Esophagus squamous epithelium (tissue), 5 donors: ENCODE results near the gene BRD9. TPM values are rescaled to one million over a fixed set of nuclear protein-coding genes. Genes with fewer than 3 reads are reported as not detected.
"Not testable (repeated sequence)": the region's sequence is repeated elsewhere in the genome, so short reads cannot be mapped to it uniquely, and the experiment has no call there.

Source experiments
- DNase-seq: peaks from one replicate; lab custom pipeline; 2025; lab: John Stamatoyannopoulos, UW
- H3K27ac ChIP-seq, 4 donors: fragments of 200-600 bp; sonication (generic); one replicate each; pipeline ENCODE4 v1.5.1; 2016 to 2019; ENCODE audit warnings: mild to moderate bottlenecking in 1 of 4
- H3K27me3 ChIP-seq, 4 donors: fragments of 200-600 bp; sonication (generic); 1 replicate in 3 of 4; 2 replicates in 1 of 4; pipeline versions ENCODE4 v1.5.1 to v1.6.0; 2017 to 2021; ENCODE audit warnings: antibody characterized with exemption in 1 of 4
- H3K36me3 ChIP-seq, 3 donors: fragments of 200-600 bp; sonication (generic); one replicate each; pipeline ENCODE4 v1.5.1; 2016 to 2019
- H3K4me1 ChIP-seq, 3 donors: fragments of 200-600 bp; sonication (generic); one replicate each; pipeline ENCODE4 v1.5.1; 2017 to 2019
- H3K4me3 ChIP-seq, 4 donors: fragments of 200-600 bp; sonication (generic); 1 replicate in 3 of 4; 2 replicates in 1 of 4; pipeline ENCODE4 v1.5.1; 2016 to 2019; ENCODE audit warnings: mild to moderate bottlenecking in 2 of 4, moderate library complexity in 1 of 4
- H3K9me3 ChIP-seq, 3 donors: fragments of 200-600 bp; sonication (generic); one replicate each; pipeline ENCODE4 v1.5.1; 2016 to 2019
- CTCF ChIP-seq, 6 experiments: fragments of 450-650 bp in 4 of 6; fragments of 200-600 bp in 2 of 6; sonication (generic) in 2 of 6; IDR thresholded peaks; one replicate each; pipeline ENCODE4 v1.5.1; 2016 to 2019; ENCODE audit warnings: antibody characterized with exemption in 6 of 6, mild to moderate bottlenecking in 4 of 6, moderate library complexity in 4 of 6
- POLR2A ChIP-seq, 4 donors: fragments of 450-650 bp; IDR thresholded peaks; one replicate each; pipeline ENCODE4 v1.6.1; 2017; ENCODE audit warnings: antibody characterized with exemption in 4 of 4, mild to moderate bottlenecking in 4 of 4, moderate library complexity in 3 of 4
- WGBS, 2 donors: methylation state at CpG; one replicate each; pipeline ENCODE4 v1.1.5; 2018; 5-methylcytosine and 5-hydroxymethylcytosine counted together
- intact Hi-C: fragments of 100-400 bp; cut with DNase I; formaldehyde crosslinking; loops from one replicate; pipeline ENCODE4 v1.15.0; 2022
- total RNA-seq, 4 donors: library from RNA; depleted of rRNA; stranded (reverse); fragments of >200 nt; gene quantifications; one replicate each; pipeline ENCODE4 v1.1.0, GENCODE V29; 2016
- donor health status: DM: yes; HTN: yes; CAD: no.

BRD9 gene
- total RNA-seq, 4 donors from 2014 or later = 16.1 to 35.7 (median 22.3) TPM

- no peak overlapping the region for H3K27ac ChIP-seq
- peaks cover 34 to 82% (median 59%) of the 10 kb centered on the region in 3 donors for H3K36me3 ChIP-seq
- intact Hi-C loops = no loop called here
- no peaks in the 10 kb centered on the region for H3K27me3 ChIP-seq
- DNase-seq = no peak
- no peak overlapping the region for H3K4me3 ChIP-seq
- TF ChIP-seq CTCF (IDR thresholded peaks at IDR 0.05) = no peak
- no peak for TF ChIP-seq POLR2A (IDR thresholded peaks at IDR 0.05)
- no peaks in the 10 kb centered on the region for H3K4me1 ChIP-seq
- 87 to 96% methylated on average over 21 to 24 of the region's 33 CpGs for WGBS, 2 donors
- H3K9me3 ChIP-seq = no peaks in the 10 kb centered on the region
Measured at GRCh38 chr5:882253-883183, 10.1 kb downstream of the BRD9 start.

GRCh38 chr5:881551-881935, 11.1 kb downstream of the BRD9 start:
- intact Hi-C loops = no loop called here
- no peaks in the 10 kb centered on the region for H3K9me3 ChIP-seq
- TF ChIP-seq POLR2A (IDR thresholded peaks at IDR 0.05) (no peak), CTCF (IDR thresholded peaks at IDR 0.05) (no peak)
- H3K4me1 ChIP-seq = no peaks in the 10 kb centered on the region
- H3K4me3 ChIP-seq = no peak overlapping the region
- no peak for DNase-seq
- H3K36me3 ChIP-seq = peaks cover 40 to 82% (median 51%) of the 10 kb centered on the region in 3 donors
- 89 to 94% methylated on average over 10 to 12 of the region's 12 CpGs for WGBS, 2 donors
- H3K27me3 ChIP-seq = no peaks in the 10 kb centered on the region
- no peak overlapping the region for H3K27ac ChIP-seq

- DNase-seq = no peak
- TF ChIP-seq CTCF (IDR thresholded peaks at IDR 0.05) = no peak
- TF ChIP-seq POLR2A (IDR thresholded peaks at IDR 0.05) = no peak
- Histone ChIP-seq H3K27me3 (no peaks in the 10 kb centered on the region), H3K9me3 (no peaks in the 10 kb centered on the region), H3K27ac (no peak overlapping the region), H3K4me3 (no peak overlapping the region), H3K36me3 (peaks cover 45 to 82% (median 51%) of the 10 kb centered on the region in 3 donors), H3K4me1 (no peaks in the 10 kb centered on the region)
- WGBS, 2 donors = 89 to 96% methylated on average over 9 to 16 of the region's 35 CpGs
- intact Hi-C loops = no loop called here
Measured at GRCh38 chr5:880816-881550, 11.6 kb downstream of the BRD9 start.

GRCh38 chr5:878677-879076, 13.9 kb downstream of the BRD9 start:
- H3K9me3 ChIP-seq, H3K27ac ChIP-seq: not testable (repeated sequence)
- peaks cover 41 to 82% (median 45%) of the 10 kb centered on the region in 3 donors for H3K36me3 ChIP-seq

GRCh38 chr5:878125-878524, 14.5 kb downstream of the BRD9 start:
- DNase-seq = no peak
- WGBS, 2 donors = 100% methylated on average over 1 of the region's 15 CpGs; no CpG with 5 or more reads in 1 of the 2 donors
- Histone ChIP-seq H3K9me3 (no peaks in the 10 kb centered on the region), H3K4me1 (no peaks in the 10 kb centered on the region), H3K36me3 (peaks cover 35 to 82% (median 42%) of the 10 kb centered on the region in 3 donors), H3K27me3 (no peaks in the 10 kb centered on the region), H3K4me3 (no peak overlapping the region), H3K27ac (no peak overlapping the region)
- TF ChIP-seq POLR2A (IDR thresholded peaks at IDR 0.05) = no peak
- no peak for TF ChIP-seq CTCF (IDR thresholded peaks at IDR 0.05)
- intact Hi-C loops = no loop called here

More at GRCh38 chr5:878677-879076, 13.9 kb downstream of the BRD9 start:
- no CpG with 5 or more reads among the region's 8 CpGs for WGBS, 2 donors
- H3K4me3 ChIP-seq, intact Hi-C loops, DNase-seq, H3K27me3 ChIP-seq, H3K4me1 ChIP-seq: not testable (repeated sequence)
